SK-N-SH (cell line): Measurements from ENCODE around the gene CAPS2. TPM values are rescaled to one million over a fixed set of nuclear protein-coding genes. Genes with fewer than 3 reads are reported as not detected.
A peak's percentile ranks its signal among the peaks of the same experiment; 100 is the strongest.

Experiments used
- CTCF ChIA-PET: fragments of 300-600, 350-600 bp; formaldehyde crosslinking; extraction: SDS; loops from one replicate; lab custom pipeline; 2021; lab: Yijun Ruan, JAX
- POLR2A ChIA-PET: fragments of 350-600 bp; sonication (Branson Sonifier 250); formaldehyde crosslinking; extraction: SDS; loops from one replicate; lab custom pipeline; 2020; ENCODE audit warnings: antibody characterized with exemption, inconsistent platforms; lab: Yijun Ruan, JAX
- DNase-seq: peaks from one replicate; pipeline ENCODE4 v3.0.0; 2012
- H2AFZ ChIP-seq: fragments of 200-600 bp; sonication (generic); 2 replicates; pipeline ENCODE4 v1.8.1; 2016; ENCODE audit warnings: antibody characterized with exemption, mild to moderate bottlenecking, low read depth
- H3F3A ChIP-seq: fragments of 200-600 bp; sonication (generic); replicated peaks from 2 replicates; pipeline ENCODE3; 2016; ENCODE audit warnings: antibody characterized with exemption, mild to moderate bottlenecking; ENCODE audit not compliant: insufficient read depth
- H3K27ac ChIP-seq, 2 experiments: fragments of 200-500 bp in 1 of 2; fragments of 200-600 bp in 1 of 2; sonication (Bioruptor generic) in 1 of 2; sonication (generic), shearing (Covaris generic) in 1 of 2; 2 replicates each; pipeline versions ENCODE4 v1.5.1 to v1.6.1; 2014 to 2016; ENCODE audit warnings: low read depth in 2 of 2, inconsistent platforms in 1 of 2, low read length in 1 of 2, mild to moderate bottlenecking in 1 of 2, mixed read lengths in 1 of 2
- H3K27me3 ChIP-seq: fragments of 200-600 bp; sonication (generic), shearing (Covaris generic); 2 replicates; pipeline ENCODE4 v1.6.1; 2016; ENCODE audit warnings: mixed run types; ENCODE audit not compliant: insufficient read depth
- H3K36me3 ChIP-seq, 2 experiments: fragments of 200-500 bp in 1 of 2; fragments of 200-600 bp in 1 of 2; sonication (Bioruptor generic) in 1 of 2; sonication (generic) in 1 of 2; replicated peaks in 1 of 2; 2 replicates each; pipeline versions ENCODE3 to v1.5.1; 2014 to 2016; ENCODE audit warnings: low read length in 1 of 2, mild to moderate bottlenecking in 1 of 2; ENCODE audit not compliant: insufficient read depth in 2 of 2, control insufficient read depth in 1 of 2
- H3K4me1 ChIP-seq, 2 experiments: fragments of 200-500 bp in 1 of 2; fragments of 200-600 bp in 1 of 2; sonication (Bioruptor generic) in 1 of 2; sonication (generic), shearing (Covaris generic) in 1 of 2; 2 replicates each; pipeline versions ENCODE4 v1.5.1 to v1.6.1; 2014 to 2016; ENCODE audit warnings: low read depth in 1 of 2, low read length in 1 of 2, mixed run types in 1 of 2; ENCODE audit not compliant: insufficient read depth in 2 of 2, control insufficient read depth in 1 of 2
- H3K4me2 ChIP-seq: fragments of 200-600 bp; sonication (generic), shearing (Covaris generic); 2 replicates; pipeline ENCODE4 v1.6.1; 2017; ENCODE audit warnings: mixed run types
- H3K4me3 ChIP-seq, 2 experiments: fragments of 200-500 bp in 1 of 2; fragments of 200-600 bp in 1 of 2; sonication (Bioruptor generic) in 1 of 2; sonication (generic), shearing (Covaris generic) in 1 of 2; 2 replicates each; pipeline versions ENCODE4 v1.5.1 to v1.8.1; 2014 to 2016; ENCODE audit warnings: low read depth in 2 of 2, inconsistent platforms in 1 of 2, low read length in 1 of 2, mild to moderate bottlenecking in 1 of 2, mixed read lengths in 1 of 2, moderate library complexity in 1 of 2
- H3K79me2 ChIP-seq: fragments of 200-600 bp; sonication (generic); 2 replicates; pipeline ENCODE4 v1.8.1; 2017; ENCODE audit warnings: mild to moderate bottlenecking; ENCODE audit not compliant: insufficient read depth
- H3K9ac ChIP-seq: fragments of 200-600 bp; sonication (generic); 2 replicates; pipeline ENCODE4 v1.6.1; 2017; ENCODE audit warnings: mixed run types
- H3K9me2 ChIP-seq: fragments of 200-600 bp; sonication (generic); 2 replicates; pipeline ENCODE4 v1.6.1; 2017; ENCODE audit warnings: mixed run types
- H3K9me3 ChIP-seq: fragments of 200-600 bp; sonication (generic); 2 replicates; pipeline ENCODE4 v1.6.1; 2017; ENCODE audit warnings: mixed run types, mild to moderate bottlenecking, moderate library complexity
- H4K20me1 ChIP-seq: fragments of 200-600 bp; sonication (generic); 2 replicates; pipeline ENCODE4 v1.6.1; 2017; ENCODE audit warnings: mild to moderate bottlenecking, mixed run types; ENCODE audit not compliant: insufficient read depth
- CHD2 ChIP-seq: fragments of 150-350 bp; IDR thresholded peaks from 2 replicates; pipeline ENCODE4 v1.6.1; 2018; ENCODE audit warnings: low read length; ENCODE audit not compliant: partially characterized antibody
- ELF1 ChIP-seq: IDR thresholded peaks from 2 replicates; pipeline ENCODE4 v1.4.0; 2012
- EP300 ChIP-seq, 2 experiments: IDR thresholded peaks; 2 replicates each; pipeline versions ENCODE4 v1.4.0 to v1.6.1; 2012; ENCODE audit warnings: borderline replicate concordance in 1 of 2, low read depth in 1 of 2, low read length in 1 of 2
- FOSL2 ChIP-seq: IDR thresholded peaks from 2 replicates; pipeline ENCODE4 v1.4.0; 2012; ENCODE audit warnings: low read depth, mild to moderate bottlenecking, moderate library complexity, borderline replicate concordance
- FOXJ3 ChIP-seq: sonication (generic); formaldehyde crosslinking; IDR thresholded peaks from 2 replicates; pipeline ENCODE4 v1.5.1; 2020; ENCODE audit warnings: mild to moderate bottlenecking, missing genetic modification reagents
- GABPA ChIP-seq: IDR thresholded peaks from 2 replicates; pipeline ENCODE4 v1.4.0; 2012; ENCODE audit warnings: low read depth, mild to moderate bottlenecking
- IRF3 ChIP-seq: fragments of 150-350 bp; IDR thresholded peaks from 2 replicates; pipeline ENCODE4 v1.6.1; 2016; ENCODE audit warnings: mild to moderate bottlenecking, low read depth, low read length
- MEF2A ChIP-seq: IDR thresholded peaks from 2 replicates; pipeline ENCODE4 v1.4.0; 2012; ENCODE audit warnings: low read depth, borderline replicate concordance
- MXI1 ChIP-seq: IDR thresholded peaks from 2 replicates; pipeline ENCODE4 v1.6.1; 2012; ENCODE audit warnings: mild to moderate bottlenecking, low read depth, low read length, improper control_type of control experiment
- NRF1 ChIP-seq: IDR thresholded peaks from 2 replicates; pipeline ENCODE4 v1.6.1; 2012; ENCODE audit warnings: low read depth, mild to moderate bottlenecking, low read length
- POLR2AphosphoS5 ChIP-seq: IDR thresholded peaks from 2 replicates; pipeline ENCODE4 v1.6.1; 2012; ENCODE audit warnings: low read depth, low read length
- RAD21 ChIP-seq: IDR thresholded peaks from 2 replicates; pipeline ENCODE4 v1.6.1; 2012; ENCODE audit warnings: mild to moderate bottlenecking, low read length
- RCOR1 ChIP-seq: fragments of 150-350 bp; IDR thresholded peaks from 2 replicates; pipeline ENCODE4 v1.6.1; 2017; ENCODE audit warnings: antibody characterized with exemption, low read length
- RFX5 ChIP-seq: IDR thresholded peaks from 2 replicates; pipeline ENCODE4 v1.6.1; 2012; ENCODE audit warnings: mild to moderate bottlenecking, improper control_type of control experiment, low read length
- RXRA ChIP-seq: IDR thresholded peaks from 2 replicates; pipeline ENCODE4 v1.4.0; 2012; ENCODE audit warnings: low read depth, mild to moderate bottlenecking, borderline replicate concordance
- SMC3 ChIP-seq: IDR thresholded peaks from 2 replicates; pipeline ENCODE4 v1.6.1; 2012; ENCODE audit warnings: low read depth, low read length, improper control_type of control experiment
- TAF1 ChIP-seq: IDR thresholded peaks from 2 replicates; pipeline ENCODE4 v1.6.1; 2012; ENCODE audit warnings: low read depth, mild to moderate bottlenecking, low read length, moderate library complexity, borderline replicate concordance
- YY1 ChIP-seq: IDR thresholded peaks from 2 replicates; pipeline ENCODE4 v1.4.0; 2012; ENCODE audit warnings: low read depth, mild to moderate bottlenecking
- WGBS: methylation state at CpG from one replicate; pipeline ENCODE4 v1.1.6; 2017; ENCODE audit warnings: low lambda C conversion rate; 5-methylcytosine and 5-hydroxymethylcytosine counted together
- polyA plus RNA-seq, 3 experiments: library from polyadenylated mRNA; depleted of rRNA; stranded (reverse); fragments of >200 nt; gene quantifications; 2 replicates each; pipeline ENCODE4 v1.2.3, GENCODE V29; 2012
- TF ChIP-seq, protein P1 (sequence below): fragments of 150-350 bp; IDR thresholded peaks from 2 replicates; pipeline ENCODE4 v1.6.1; 2017; ENCODE audit warnings: antibody characterized with exemption, low read length, low read depth, borderline replicate concordance
- TF ChIP-seq, protein P2 (sequence below): IDR thresholded peaks from 2 replicates; pipeline ENCODE4 v1.4.0; 2012; ENCODE audit warnings: low read depth, borderline replicate concordance
- TF ChIP-seq, protein P3 (sequence below): fragments of 200-600 bp; sonication (generic); IDR thresholded peaks from 2 replicates; pipeline ENCODE4 v1.6.1; 2017; ENCODE audit warnings: antibody characterized with exemption, mild to moderate bottlenecking, moderate library complexity
- TF ChIP-seq, protein P4 (sequence below): IDR thresholded peaks from 2 replicates; pipeline ENCODE4 v1.4.0; 2012; ENCODE audit warnings: low read depth
- TF ChIP-seq, protein P5 (sequence below): IDR thresholded peaks from 2 replicates; pipeline ENCODE4 v1.4.0; 2012; ENCODE audit warnings: low read depth, borderline replicate concordance

The CAPS2 gene
- polyA plus RNA-seq (2012; rRNA removed): 5.7 TPM in 2 replicates
- 6.7 and 8.5 TPM in 2 replicates for polyA plus RNA-seq (2012; cell fraction: cytosol; rRNA removed)
- polyA plus RNA-seq (2012; cell fraction: nucleus; rRNA removed): 8.2 and 15.7 TPM in 2 replicates

DNA sequence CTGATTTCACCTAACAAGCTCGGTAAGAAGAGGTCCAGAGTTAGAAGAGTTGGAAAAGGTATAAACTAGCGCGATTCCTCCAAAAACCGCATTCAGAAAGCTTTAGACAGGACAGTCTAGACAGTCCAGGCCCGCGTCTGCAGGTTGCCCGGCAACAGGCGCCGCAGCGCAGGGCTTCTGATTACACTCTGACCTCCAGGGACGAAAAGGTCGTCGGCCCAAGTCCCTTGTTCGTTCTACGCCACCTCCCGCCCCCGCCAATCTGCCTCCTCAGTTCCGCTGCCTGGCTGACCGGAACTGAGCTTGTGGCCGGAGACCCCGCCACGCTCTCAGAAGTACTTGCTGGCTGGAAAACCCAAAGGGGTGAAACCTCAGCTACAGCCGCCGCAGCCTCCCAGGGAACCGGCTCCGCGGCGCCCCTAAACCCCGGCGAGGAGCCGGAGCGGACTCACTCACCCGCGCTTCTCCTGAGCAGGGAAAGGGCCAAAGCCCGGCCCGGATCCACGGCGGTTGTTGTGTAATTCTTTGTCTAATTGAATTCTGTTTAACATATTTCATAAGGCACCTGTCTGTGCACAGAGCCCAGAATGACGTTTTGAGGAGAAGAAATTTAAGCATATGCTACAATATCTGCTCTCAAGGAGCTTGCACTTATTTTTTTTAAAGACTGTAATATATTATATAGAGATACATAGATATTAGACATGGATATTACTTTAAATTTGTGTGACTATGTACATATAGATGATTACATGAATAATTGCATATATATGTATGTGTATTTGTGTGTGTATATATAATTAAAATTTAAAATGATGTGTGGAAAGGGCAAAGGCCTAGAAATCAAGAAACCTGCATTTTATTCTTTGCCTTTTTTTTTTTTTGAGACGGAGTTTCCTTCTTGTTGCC, at the start of gene CAPS2:
TSS of gene CAPS2 (minus strand) at position 407 of the 909 bp plus-strand sequence. CDS start 3,826 bp downstream, outside the sequence.
- Histone ChIP-seq H3K4me2 (peak within 1 kb of the TSS; percentile 88), H3K4me3 (peak within 1 kb of the TSS; percentile 82 to 91), H3F3A (peaks cover 9% of the 10 kb centered on the region), H3K36me3 (no peaks in the 10 kb centered on the region), H3K27me3 (no peaks in the 10 kb centered on the region), H3K27ac (peak within 1 kb of the TSS; percentile 54 to 73), H3K9me2 (no peaks in the 10 kb centered on the region), H2AFZ (peak within 1 kb of the TSS; percentile 93), H3K79me2 (no peaks in the 10 kb centered on the region), H3K9me3 (no peaks in the 10 kb centered on the region), H3K4me1 (peaks cover 0 to 7% of the 10 kb centered on the region in 2 experiments; a peak in 2 of 4 replicates), H3K9ac (peak within 1 kb of the TSS; percentile 71), H4K20me1 (no peaks in the 10 kb centered on the region)
- ChIA-PET POLR2A (no interaction called here), CTCF (interaction anchor here (0.6 to 2.1 kb wide), 6 partner anchors 9 to 154 kb away, joined by 3 to 5 read pairs (median 3); partner anchors contain the start of gene GLIPR1L2)
- WGBS: 6% methylated on average over 19 of the region's 40 CpGs
- DNase-seq: peak; percentile 89
- TF ChIP-seq FOXJ3 (CRISPR knock-in tag) (no peak), CHD2 (peak; percentile 90), RXRA (peak; percentile 31; the same call in 1 of the 2 replicates), MXI1 (peak; percentile 51; the same call in 1 of the 2 replicates), YY1 (peak; percentile 77; the same call in 1 of the 2 replicates), RFX5 (peak; percentile 85), NRF1 (no peak), ELF1 (no peak), FOSL2 (peak; percentile 34; the same call in 1 of the 2 replicates), EP300 (IDR thresholded peaks at IDR 0.05; ENCODE audit: borderline replicate concordance in 1 of 2, low read depth in 1 of 2, low read length in 1 of 2) (peak in 1 of 2 experiments; percentile 28; a peak in 1 of 4 replicates), MEF2A (no peak; the same call in 1 of the 2 replicates), GABPA (0 out of 2 replicates have a peak, but pooled peaks have one; percentile 15), TAF1 (peak; percentile 63; the same call in 1 of the 2 replicates), IRF3 (no peak), POLR2AphosphoS5 (peak; percentile 48; the same call in 1 of the 2 replicates), RCOR1 (peak; percentile 76), RAD21 (peak; percentile 15; the same call in 1 of the 2 replicates), SMC3 (0 out of 2 replicates have a peak, but pooled peaks have one; percentile 26)
- TF ChIP-seq, protein P1, sequence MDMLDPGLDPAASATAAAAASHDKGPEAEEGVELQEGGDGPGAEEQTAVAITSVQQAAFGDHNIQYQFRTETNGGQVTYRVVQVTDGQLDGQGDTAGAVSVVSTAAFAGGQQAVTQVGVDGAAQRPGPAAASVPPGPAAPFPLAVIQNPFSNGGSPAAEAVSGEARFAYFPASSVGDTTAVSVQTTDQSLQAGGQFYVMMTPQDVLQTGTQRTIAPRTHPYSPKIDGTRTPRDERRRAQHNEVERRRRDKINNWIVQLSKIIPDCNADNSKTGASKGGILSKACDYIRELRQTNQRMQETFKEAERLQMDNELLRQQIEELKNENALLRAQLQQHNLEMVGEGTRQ: no peak
- TF ChIP-seq, protein P2, sequence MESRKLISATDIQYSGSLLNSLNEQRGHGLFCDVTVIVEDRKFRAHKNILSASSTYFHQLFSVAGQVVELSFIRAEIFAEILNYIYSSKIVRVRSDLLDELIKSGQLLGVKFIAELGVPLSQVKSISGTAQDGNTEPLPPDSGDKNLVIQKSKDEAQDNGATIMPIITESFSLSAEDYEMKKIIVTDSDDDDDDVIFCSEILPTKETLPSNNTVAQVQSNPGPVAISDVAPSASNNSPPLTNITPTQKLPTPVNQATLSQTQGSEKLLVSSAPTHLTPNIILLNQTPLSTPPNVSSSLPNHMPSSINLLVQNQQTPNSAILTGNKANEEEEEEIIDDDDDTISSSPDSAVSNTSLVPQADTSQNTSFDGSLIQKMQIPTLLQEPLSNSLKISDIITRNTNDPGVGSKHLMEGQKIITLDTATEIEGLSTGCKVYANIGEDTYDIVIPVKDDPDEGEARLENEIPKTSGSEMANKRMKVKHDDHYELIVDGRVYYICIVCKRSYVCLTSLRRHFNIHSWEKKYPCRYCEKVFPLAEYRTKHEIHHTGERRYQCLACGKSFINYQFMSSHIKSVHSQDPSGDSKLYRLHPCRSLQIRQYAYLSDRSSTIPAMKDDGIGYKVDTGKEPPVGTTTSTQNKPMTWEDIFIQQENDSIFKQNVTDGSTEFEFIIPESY: peak; percentile 54; the same call in 1 of the 2 replicates
- TF ChIP-seq, protein P3, sequence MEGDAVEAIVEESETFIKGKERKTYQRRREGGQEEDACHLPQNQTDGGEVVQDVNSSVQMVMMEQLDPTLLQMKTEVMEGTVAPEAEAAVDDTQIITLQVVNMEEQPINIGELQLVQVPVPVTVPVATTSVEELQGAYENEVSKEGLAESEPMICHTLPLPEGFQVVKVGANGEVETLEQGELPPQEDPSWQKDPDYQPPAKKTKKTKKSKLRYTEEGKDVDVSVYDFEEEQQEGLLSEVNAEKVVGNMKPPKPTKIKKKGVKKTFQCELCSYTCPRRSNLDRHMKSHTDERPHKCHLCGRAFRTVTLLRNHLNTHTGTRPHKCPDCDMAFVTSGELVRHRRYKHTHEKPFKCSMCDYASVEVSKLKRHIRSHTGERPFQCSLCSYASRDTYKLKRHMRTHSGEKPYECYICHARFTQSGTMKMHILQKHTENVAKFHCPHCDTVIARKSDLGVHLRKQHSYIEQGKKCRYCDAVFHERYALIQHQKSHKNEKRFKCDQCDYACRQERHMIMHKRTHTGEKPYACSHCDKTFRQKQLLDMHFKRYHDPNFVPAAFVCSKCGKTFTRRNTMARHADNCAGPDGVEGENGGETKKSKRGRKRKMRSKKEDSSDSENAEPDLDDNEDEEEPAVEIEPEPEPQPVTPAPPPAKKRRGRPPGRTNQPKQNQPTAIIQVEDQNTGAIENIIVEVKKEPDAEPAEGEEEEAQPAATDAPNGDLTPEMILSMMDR: no peak
- TF ChIP-seq, protein P4, sequence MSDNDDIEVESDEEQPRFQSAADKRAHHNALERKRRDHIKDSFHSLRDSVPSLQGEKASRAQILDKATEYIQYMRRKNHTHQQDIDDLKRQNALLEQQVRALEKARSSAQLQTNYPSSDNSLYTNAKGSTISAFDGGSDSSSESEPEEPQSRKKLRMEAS: peak; percentile 44; the same call in 1 of the 2 replicates
- TF ChIP-seq, protein P5, sequence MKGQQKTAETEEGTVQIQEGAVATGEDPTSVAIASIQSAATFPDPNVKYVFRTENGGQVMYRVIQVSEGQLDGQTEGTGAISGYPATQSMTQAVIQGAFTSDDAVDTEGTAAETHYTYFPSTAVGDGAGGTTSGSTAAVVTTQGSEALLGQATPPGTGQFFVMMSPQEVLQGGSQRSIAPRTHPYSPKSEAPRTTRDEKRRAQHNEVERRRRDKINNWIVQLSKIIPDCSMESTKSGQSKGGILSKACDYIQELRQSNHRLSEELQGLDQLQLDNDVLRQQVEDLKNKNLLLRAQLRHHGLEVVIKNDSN: 0 out of 2 replicates have a peak, but pooled peaks have one; percentile 19
